ENCODE results near the gene ARL13B.

DNA sequence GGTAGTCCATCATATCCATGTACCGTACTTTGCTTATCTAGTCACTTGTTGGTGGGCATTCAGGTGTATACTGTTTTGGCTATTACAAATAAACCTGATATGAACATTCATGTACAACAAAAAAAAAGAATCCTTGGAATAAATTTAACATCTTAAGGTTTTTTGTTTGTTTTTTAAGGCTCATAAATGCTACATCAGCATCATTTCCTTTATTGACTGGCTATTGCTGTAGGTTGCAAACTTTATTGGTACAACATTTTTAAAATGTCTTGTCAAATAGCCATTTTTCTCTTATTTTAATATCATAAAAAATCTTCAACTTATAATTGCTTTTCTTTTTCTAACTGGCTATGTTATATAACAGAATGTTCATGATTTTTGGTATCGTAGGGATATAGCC is 66.6 kb downstream of the ARL13B start:
- TF ChIP-seq EZH2 (IDR thresholded peaks at IDR 0.05): no peak
- TF ChIP-seq POLR2AphosphoS5 (IDR thresholded peaks at IDR 0.05; ENCODE audit: borderline replicate concordance, low read depth, low read length): no peak
- TF ChIP-seq FOXP2 (optimal IDR thresholded peaks at IDR 0.05; ENCODE audit: control extremely low read depth, extremely low read length, insufficient read depth): no peak
